Smooth muscle cell (in vitro differentiated cells): ENCODE measurements around the gene USP19. TPM values are rescaled to one million over a fixed set of nuclear protein-coding genes. Genes with fewer than 3 reads are reported as not detected.

Experiments
- DNase-seq: peaks from one replicate; lab custom pipeline; 2025; ENCODE audit not compliant: unreplicated experiment; lab: John Stamatoyannopoulos, UW
- H2AFZ ChIP-seq: fragments of 200-600 bp; sonication (generic); 2 replicates; pipeline ENCODE4 v1.6.0; 2016; ENCODE audit warnings: antibody characterized with exemption, low read depth, mild to moderate bottlenecking
- H3F3A ChIP-seq: fragments of 200-600 bp; sonication (generic); 2 replicates; pipeline ENCODE4 v1.6.0; 2017; ENCODE audit warnings: antibody characterized with exemption, low read depth
- H3K27ac ChIP-seq: fragments of 200-600 bp; sonication (generic); 2 replicates; pipeline ENCODE4 v1.5.1; 2016; ENCODE audit warnings: low read depth, mild to moderate bottlenecking
- H3K27me3 ChIP-seq: fragments of 200-600 bp; sonication (generic); 2 replicates; pipeline ENCODE4 v1.6.1; 2016; ENCODE audit warnings: low read depth, mild to moderate bottlenecking
- H3K36me3 ChIP-seq: fragments of 200-600 bp; sonication (generic); 2 replicates; pipeline ENCODE4 v1.5.1; 2016; ENCODE audit warnings: low read depth
- H3K4me1 ChIP-seq: fragments of 200-600 bp; sonication (generic); 2 replicates; pipeline ENCODE4 v1.5.1; 2016; ENCODE audit warnings: low read depth
- H3K4me2 ChIP-seq: fragments of 200-600 bp; sonication (generic); 2 replicates; pipeline ENCODE4 v1.6.0; 2016; ENCODE audit warnings: mild to moderate bottlenecking
- H3K4me3 ChIP-seq: fragments of 200-600 bp; sonication (generic); 2 replicates; pipeline ENCODE4 v1.5.1; 2016; ENCODE audit warnings: mild to moderate bottlenecking
- H3K79me2 ChIP-seq: fragments of 200-600 bp; sonication (generic); 2 replicates; pipeline ENCODE4 v1.6.0; 2016; ENCODE audit warnings: low read depth, mild to moderate bottlenecking
- H3K9ac ChIP-seq: fragments of 200-600 bp; sonication (generic); 2 replicates; pipeline ENCODE4 v1.6.0; 2016; ENCODE audit warnings: low read depth
- H3K9me3 ChIP-seq: fragments of 200-600 bp; sonication (generic); replicated peaks from 2 replicates; pipeline ENCODE4 v1.5.1; 2016; ENCODE audit warnings: low read depth
- H4K20me1 ChIP-seq: fragments of 200-600 bp; sonication (generic); 2 replicates; pipeline ENCODE4 v1.6.0; 2016; ENCODE audit warnings: low read depth
- WGBS: methylation state at CpG from one replicate; pipeline ENCODE4 v1.1.7; 2016; ENCODE audit warnings: low lambda C conversion rate; 5-methylcytosine and 5-hydroxymethylcytosine counted together
- polyA plus RNA-seq: library from polyadenylated mRNA; unstranded; fragments of >200 nt; fragmentation: Nextera tagmentation; extraction: Ambion mirVana; gene quantifications from 2 replicates; pipeline ENCODE4 v1.2.1, GENCODE V29; 2016
- total RNA-seq: library from RNA; depleted of rRNA; stranded (reverse); fragments of >200 nt; gene quantifications from 2 replicates; pipeline ENCODE4 v1.2.3, GENCODE V29; 2014
- TF ChIP-seq, protein P1 (sequence below): fragments of 200-600 bp; sonication (generic); IDR thresholded peaks from 2 replicates; pipeline ENCODE4 v1.5.1; 2017; ENCODE audit warnings: borderline replicate concordance, mild to moderate bottlenecking, antibody characterized with exemption; ENCODE audit not compliant: insufficient read depth, poor library complexity, severe bottlenecking

USP19 gene
- total and polyA plus RNA-seq, 2 experiments from 2014 or later, result 21.1 to 22.1 TPM

DNA sequence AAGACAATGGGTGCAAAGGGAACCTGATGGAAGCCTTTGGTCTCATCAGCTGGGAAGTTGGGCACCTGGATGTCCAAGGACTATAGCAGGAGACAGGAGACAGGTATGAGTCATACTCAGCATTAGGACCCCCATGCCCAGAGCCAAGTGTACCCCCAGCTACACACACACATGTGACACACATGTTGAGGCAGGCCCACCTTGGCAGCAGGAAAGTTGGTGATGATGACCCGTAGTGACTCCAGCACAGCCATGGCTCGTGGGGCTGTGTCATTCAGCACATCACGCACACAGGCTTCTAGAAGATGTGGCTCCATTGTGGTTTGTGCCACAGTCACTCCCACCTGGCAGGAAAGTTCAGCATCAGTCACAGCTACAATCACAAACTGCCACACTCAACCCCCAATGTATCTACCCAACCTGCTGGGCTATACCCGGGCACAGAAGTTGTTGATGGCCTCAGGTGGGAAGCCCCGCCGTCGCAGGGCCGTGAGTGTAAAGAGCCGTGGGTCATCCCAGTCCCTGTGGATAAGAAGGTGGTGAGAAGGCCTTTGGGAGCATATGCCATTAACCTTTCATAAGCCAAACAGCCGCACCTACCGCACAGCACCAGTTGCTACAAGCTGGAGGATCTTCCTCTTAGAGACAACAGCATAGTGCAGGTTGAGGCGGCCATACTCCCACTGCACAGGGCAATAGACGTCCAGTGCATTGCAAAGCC is 21.6 kb downstream of the USP19 start:
- H3K27ac ChIP-seq, result no peak overlapping the region
- no peak overlapping the region for H3K4me3 ChIP-seq
- H3K9ac ChIP-seq, result no peak overlapping the region
- no peaks in the 10 kb centered on the region for H3K9me3 ChIP-seq
- no peak overlapping the region for H2AFZ ChIP-seq
- no peaks in the 10 kb centered on the region for H4K20me1 ChIP-seq
- H3K36me3 ChIP-seq, result peaks cover 5% of the 10 kb centered on the region
- peaks cover 19% of the 10 kb centered on the region for H3F3A ChIP-seq
- TF ChIP-seq, protein P1, sequence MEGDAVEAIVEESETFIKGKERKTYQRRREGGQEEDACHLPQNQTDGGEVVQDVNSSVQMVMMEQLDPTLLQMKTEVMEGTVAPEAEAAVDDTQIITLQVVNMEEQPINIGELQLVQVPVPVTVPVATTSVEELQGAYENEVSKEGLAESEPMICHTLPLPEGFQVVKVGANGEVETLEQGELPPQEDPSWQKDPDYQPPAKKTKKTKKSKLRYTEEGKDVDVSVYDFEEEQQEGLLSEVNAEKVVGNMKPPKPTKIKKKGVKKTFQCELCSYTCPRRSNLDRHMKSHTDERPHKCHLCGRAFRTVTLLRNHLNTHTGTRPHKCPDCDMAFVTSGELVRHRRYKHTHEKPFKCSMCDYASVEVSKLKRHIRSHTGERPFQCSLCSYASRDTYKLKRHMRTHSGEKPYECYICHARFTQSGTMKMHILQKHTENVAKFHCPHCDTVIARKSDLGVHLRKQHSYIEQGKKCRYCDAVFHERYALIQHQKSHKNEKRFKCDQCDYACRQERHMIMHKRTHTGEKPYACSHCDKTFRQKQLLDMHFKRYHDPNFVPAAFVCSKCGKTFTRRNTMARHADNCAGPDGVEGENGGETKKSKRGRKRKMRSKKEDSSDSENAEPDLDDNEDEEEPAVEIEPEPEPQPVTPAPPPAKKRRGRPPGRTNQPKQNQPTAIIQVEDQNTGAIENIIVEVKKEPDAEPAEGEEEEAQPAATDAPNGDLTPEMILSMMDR, result no peak
- H3K27me3 ChIP-seq, result no peaks in the 10 kb centered on the region
- H3K4me1 ChIP-seq, result peaks cover 5% of the 10 kb centered on the region
- 97% methylated on average over 13 of the region's 13 CpGs for WGBS
- H3K4me2 ChIP-seq, result no peak overlapping the region
- peaks cover 14% of the 10 kb centered on the region for H3K79me2 ChIP-seq
- no peak for DNase-seq

DNA sequence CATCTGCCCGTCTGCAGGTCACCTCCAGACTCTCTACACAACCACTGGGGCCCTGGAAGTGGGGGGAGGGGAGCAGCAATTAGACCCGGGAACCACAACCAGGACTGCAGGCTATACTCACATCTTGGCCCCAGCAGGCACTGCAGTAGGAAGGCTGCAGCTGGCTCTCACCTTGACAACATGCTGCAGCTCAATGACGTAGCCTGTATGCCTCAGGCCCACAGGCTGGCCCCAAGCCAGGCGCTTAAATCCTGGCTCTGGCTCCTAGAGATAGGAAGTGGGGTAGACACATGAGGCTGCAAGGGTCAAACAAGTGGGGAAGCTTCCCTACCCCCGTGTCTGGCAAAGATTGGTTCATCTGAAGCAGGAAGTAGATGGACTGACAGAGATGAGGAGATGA is 22.2 kb downstream of the USP19 start:
- H3K9me3 ChIP-seq, result no peaks in the 10 kb centered on the region
- H4K20me1 ChIP-seq, result no peaks in the 10 kb centered on the region
- no peak for DNase-seq
- no peak overlapping the region for H3K4me2 ChIP-seq
- H3K27me3 ChIP-seq, result no peaks in the 10 kb centered on the region
- 94% methylated on average over 5 of the region's 5 CpGs for WGBS
- TF ChIP-seq, protein P1, result no peak
- no peak overlapping the region for H3K27ac ChIP-seq
- H3K36me3 ChIP-seq, result peaks cover 5% of the 10 kb centered on the region
- H3F3A ChIP-seq, result peaks cover 19% of the 10 kb centered on the region
- no peaks in the 10 kb centered on the region for H3K4me1 ChIP-seq
- no peak overlapping the region for H3K4me3 ChIP-seq
- no peak overlapping the region for H3K9ac ChIP-seq
- peaks cover 8% of the 10 kb centered on the region for H3K79me2 ChIP-seq
- H2AFZ ChIP-seq, result no peak overlapping the region

DNA sequence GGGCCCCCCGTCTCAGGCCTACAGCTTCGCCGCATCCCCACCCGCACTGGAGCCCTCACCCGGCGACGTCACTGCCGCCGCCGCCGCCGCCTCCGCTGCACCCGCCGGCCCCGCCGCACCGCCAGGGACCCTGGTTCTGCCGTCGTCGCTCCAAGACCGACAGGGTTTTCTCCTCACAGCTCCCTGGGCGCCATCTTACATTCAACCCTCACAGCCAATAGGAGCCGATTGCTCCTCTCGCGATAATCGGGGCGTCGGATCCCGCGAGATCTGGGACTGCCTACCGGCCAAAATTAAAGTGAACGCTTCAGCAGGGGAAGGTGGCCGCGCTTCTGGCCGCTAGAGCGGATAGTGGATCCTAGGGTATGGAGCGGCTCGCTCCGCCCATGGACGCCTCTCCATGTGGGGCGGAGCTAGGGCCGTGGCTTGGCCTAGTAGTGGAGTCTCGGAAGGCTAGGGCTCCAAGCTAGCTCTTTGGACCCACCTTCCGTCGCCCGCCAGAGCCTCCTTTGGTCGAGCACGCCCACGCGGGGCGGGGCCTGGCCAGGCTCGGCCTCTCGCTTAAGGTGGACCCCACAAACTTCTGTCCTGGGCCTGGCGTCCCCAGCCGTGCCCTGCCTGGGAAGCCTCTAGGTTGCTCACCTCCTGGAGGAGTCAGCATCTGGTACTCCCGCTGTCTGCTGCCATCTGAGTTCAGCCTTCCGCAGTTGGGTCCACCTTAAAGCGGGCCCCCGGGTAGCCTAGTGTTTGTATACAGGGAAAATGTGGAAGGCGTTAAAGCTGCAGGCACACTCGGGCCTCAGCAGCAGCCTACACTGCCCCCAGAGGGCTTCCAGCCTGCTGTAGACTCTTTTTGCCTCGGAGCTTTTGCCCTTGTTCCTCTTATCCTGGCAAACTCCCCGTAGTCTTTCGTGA is 26.5 kb downstream of the USP19 start, which contains the start of gene QRICH1:
Gene QRICH1 (minus strand): TSS at position 219 of the 915 bp plus-strand sequence. CDS start 17,054 bp downstream, outside the sequence.
- Histone ChIP-seq H3F3A (peaks cover 34% of the 10 kb centered on the region), H3K27me3 (no peaks in the 10 kb centered on the region), H3K9ac (peak within 1 kb of the TSS; percentile 98), H3K79me2 (peaks cover 40% of the 10 kb centered on the region), H3K36me3 (no peaks in the 10 kb centered on the region), H3K4me1 (peaks cover 13% of the 10 kb centered on the region), H3K27ac (peak within 1 kb of the TSS; percentile 99), H2AFZ (peak within 1 kb of the TSS; percentile 19), H3K4me2 (peak within 1 kb of the TSS; percentile 94), H3K9me3 (no peaks in the 10 kb centered on the region), H4K20me1 (peaks cover 41% of the 10 kb centered on the region), H3K4me3 (peak within 1 kb of the TSS; percentile 86)
- DNase-seq, result peak; percentile 99
- TF ChIP-seq, protein P1, result peak; percentile 41
- 1% methylated on average over 51 of the region's 65 CpGs for WGBS
